PFSK-1 (cell line): Measurements from ENCODE around the gene PSMC1.

ENCODE experiments used
- POLR2AphosphoS5 ChIP-seq: IDR thresholded peaks from 2 replicates; pipeline ENCODE4 v1.6.1; 2012; ENCODE audit warnings: low read depth, mild to moderate bottlenecking, control low read depth, low read length, moderate library complexity
- REST ChIP-seq, 2 experiments: IDR thresholded peaks; 2 replicates each; pipeline versions ENCODE4 v1.6.1 to v1.8.0; 2011 to 2012; ENCODE audit warnings: low read depth in 2 of 2, low read length in 2 of 2, control low read depth in 1 of 2, inconsistent platforms in 1 of 2, mild to moderate bottlenecking in 1 of 2, moderate library complexity in 1 of 2; ENCODE audit not compliant: insufficient read depth in 1 of 2
- SIN3A ChIP-seq: IDR thresholded peaks from 2 replicates; pipeline ENCODE4 v1.6.1; 2012; ENCODE audit warnings: mild to moderate bottlenecking, low read length, moderate library complexity, borderline replicate concordance; ENCODE audit not compliant: insufficient read depth
- TAF1 ChIP-seq: IDR thresholded peaks from 2 replicates; pipeline ENCODE4 v1.6.1; 2012; ENCODE audit warnings: low read length, control low read depth, borderline replicate concordance; ENCODE audit not compliant: insufficient read depth

- no peak for TF ChIP-seq SIN3A
- no peak for TF ChIP-seq TAF1
- TF ChIP-seq POLR2AphosphoS5 = no peak
- no peak for TF ChIP-seq REST (IDR thresholded peaks at IDR 0.05; ENCODE audit: insufficient read depth in 1 of 2, low read depth in 2 of 2, low read length in 2 of 2)
Observed at GRCh38 chr14:90235179-90235976, 21.0 kb upstream of the PSMC1 start.
